Measurements from ENCODE around the gene JTB. TPM values are rescaled to one million over a fixed set of nuclear protein-coding genes. Genes with fewer than 3 reads are reported as not detected.
"Not testable (repeated sequence)": the region's sequence is repeated elsewhere in the genome, so short reads cannot be mapped to it uniquely, and the experiment has no call there.

Gene JTB
- total RNA-seq, 1 donor from 2014 or later = 87.2 TPM

- Histone ChIP-seq H3K9ac (ENCODE audit: low read depth in 1 of 3, low read length in 3 of 3) (no peak overlapping the region), H3K4me3 (ENCODE audit: low read length in 3 of 3) (no peak overlapping the region), H3K36me3 (ENCODE audit: control insufficient read depth in 3 of 3, insufficient read depth in 3 of 3, low read length in 3 of 3) (peaks cover 19 to 37% (median 25%) of the 10 kb centered on the region in 3 donors), H3K9me3 (ENCODE audit: control insufficient read depth in 3 of 3, low read length in 3 of 3) (no peaks in the 10 kb centered on the region), H3K4me1 (ENCODE audit: control insufficient read depth in 3 of 3, insufficient read depth in 3 of 3, low read length in 3 of 3) (peaks cover 16 to 26% (median 20%) of the 10 kb centered on the region in 3 donors), H3K27me3 (ENCODE audit: control insufficient read depth in 3 of 3, insufficient read depth in 3 of 3, low read length in 3 of 3) (no peaks in the 10 kb centered on the region), H3K27ac (ENCODE audit: low read depth, low read length) (no peak overlapping the region)
These were observed 17.7 kb upstream of the JTB start for GRCh38 chr1:153995202-153995601.

GRCh38 chr1:153991806-153992205 is 14.3 kb upstream of the JTB start:
- H3K9me3 ChIP-seq (ENCODE audit: control insufficient read depth in 3 of 3, low read length in 3 of 3) = no peaks in the 10 kb centered on the region
- H3K27ac ChIP-seq (ENCODE audit: low read depth, low read length) = no peak overlapping the region
- H3K27me3 ChIP-seq (ENCODE audit: control insufficient read depth in 3 of 3, insufficient read depth in 3 of 3, low read length in 3 of 3) = no peaks in the 10 kb centered on the region
- H3K4me3 ChIP-seq (ENCODE audit: low read length in 3 of 3) = peak overlapping the region; percentile 76 to 99 (median 97)
- H3K4me1 ChIP-seq (ENCODE audit: control insufficient read depth in 3 of 3, insufficient read depth in 3 of 3, low read length in 3 of 3) = peaks cover 19 to 29% (median 23%) of the 10 kb centered on the region in 3 donors
- H3K9ac ChIP-seq (ENCODE audit: low read depth in 1 of 3, low read length in 3 of 3) = peak overlapping the region; percentile 85 to 99 (median 97)
- peaks cover 19 to 37% (median 25%) of the 10 kb centered on the region in 3 donors for H3K36me3 ChIP-seq (ENCODE audit: control insufficient read depth in 3 of 3, insufficient read depth in 3 of 3, low read length in 3 of 3)

DNA sequence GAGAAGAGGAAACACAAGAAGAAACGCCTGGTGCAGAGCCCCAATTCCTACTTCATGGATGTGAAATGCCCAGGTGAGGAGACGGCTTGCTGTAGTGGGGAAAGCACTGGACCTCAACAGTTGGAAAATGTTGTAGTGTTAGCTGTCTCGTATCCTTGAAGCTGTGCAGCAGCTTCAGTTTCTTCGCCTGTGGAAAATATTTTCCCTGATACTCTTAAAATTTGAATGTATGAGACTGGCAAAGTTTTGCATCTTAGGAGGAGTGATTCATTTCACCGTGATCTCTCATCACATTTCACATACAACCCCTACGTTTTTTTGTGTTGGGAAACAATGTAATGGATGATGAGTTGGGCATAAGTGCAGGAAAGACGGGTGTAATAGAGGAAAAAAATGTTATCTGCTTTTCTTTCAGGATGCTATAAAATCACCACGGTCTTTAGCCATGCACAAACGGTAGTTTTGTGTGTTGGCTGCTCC is 13.7 kb upstream of the JTB start:
- peaks cover 19 to 29% (median 23%) of the 10 kb centered on the region in 3 donors for H3K4me1 ChIP-seq (ENCODE audit: control insufficient read depth in 3 of 3, insufficient read depth in 3 of 3, low read length in 3 of 3)
- peak overlapping the region; percentile 85 to 99 (median 97) for H3K9ac ChIP-seq (ENCODE audit: low read depth in 1 of 3, low read length in 3 of 3)
- no peaks in the 10 kb centered on the region for H3K27me3 ChIP-seq (ENCODE audit: control insufficient read depth in 3 of 3, insufficient read depth in 3 of 3, low read length in 3 of 3)
- peak overlapping the region; percentile 87 for H3K27ac ChIP-seq (ENCODE audit: low read depth, low read length)
- H3K9me3 ChIP-seq (ENCODE audit: control insufficient read depth in 3 of 3, low read length in 3 of 3) = no peaks in the 10 kb centered on the region
- peaks cover 19 to 37% (median 25%) of the 10 kb centered on the region in 3 donors for H3K36me3 ChIP-seq (ENCODE audit: control insufficient read depth in 3 of 3, insufficient read depth in 3 of 3, low read length in 3 of 3)
- H3K4me3 ChIP-seq (ENCODE audit: low read length in 3 of 3) = peak overlapping the region; percentile 76 to 99 (median 97)

GRCh38 chr1:153990468-153991150 is 13.1 kb upstream of the JTB start, which contains the start of gene RPS27:
Gene RPS27, plus strand, starts transcription at chr1:153990762. Its CDS starts 35 bp downstream, at chr1:153990797.
- H3K9me3 ChIP-seq (ENCODE audit: control insufficient read depth in 3 of 3, low read length in 3 of 3) = no peaks in the 10 kb centered on the region
- peak within 1 kb of the TSS; percentile 85 to 99 (median 97) for H3K9ac ChIP-seq (ENCODE audit: low read depth in 1 of 3, low read length in 3 of 3)
- peaks cover 19 to 37% (median 25%) of the 10 kb centered on the region in 3 donors for H3K36me3 ChIP-seq (ENCODE audit: control insufficient read depth in 3 of 3, insufficient read depth in 3 of 3, low read length in 3 of 3)
- H3K27me3 ChIP-seq (ENCODE audit: control insufficient read depth in 3 of 3, insufficient read depth in 3 of 3, low read length in 3 of 3) = no peaks in the 10 kb centered on the region
- peak within 1 kb of the TSS; percentile 76 to 99 (median 97) for H3K4me3 ChIP-seq (ENCODE audit: low read length in 3 of 3)
- H3K27ac ChIP-seq (ENCODE audit: low read depth, low read length) = peak within 1 kb of the TSS; percentile 87
- peaks cover 22 to 33% (median 23%) of the 10 kb centered on the region in 3 donors for H3K4me1 ChIP-seq (ENCODE audit: control insufficient read depth in 3 of 3, insufficient read depth in 3 of 3, low read length in 3 of 3)

- no peak overlapping the region for H3K27ac ChIP-seq (ENCODE audit: low read depth, low read length)
- H3K4me3 ChIP-seq (ENCODE audit: low read length in 3 of 3) = no peak overlapping the region
These were observed 10.1 kb upstream of the JTB start for GRCh38 chr1:153987621-153988020.

GRCh38 chr1:153985941-153986761 is 8.7 kb upstream of the JTB start, which contains the start of gene RAB13:
Gene RAB13, minus strand, starts transcription at chr1:153986339. Its CDS starts 103 bp downstream, at chr1:153986236.
- H3K36me3 ChIP-seq (ENCODE audit: control insufficient read depth in 3 of 3, insufficient read depth in 3 of 3, low read length in 3 of 3) = peaks cover 1 to 8% (median 4%) of the 10 kb centered on the region in 3 donors
- peak within 1 kb of the TSS; percentile 75 to 87 (median 78) for H3K4me3 ChIP-seq (ENCODE audit: low read length in 3 of 3)
- H3K9ac ChIP-seq (ENCODE audit: low read depth in 1 of 3, low read length in 3 of 3) = peak within 1 kb of the TSS; percentile 72 to 91 (median 77)
- peak within 1 kb of the TSS; percentile 83 for H3K27ac ChIP-seq (ENCODE audit: low read depth, low read length)
- no peaks in the 10 kb centered on the region for H3K9me3 ChIP-seq (ENCODE audit: control insufficient read depth in 3 of 3, low read length in 3 of 3)
- H3K4me1 ChIP-seq (ENCODE audit: control insufficient read depth in 3 of 3, insufficient read depth in 3 of 3, low read length in 3 of 3) = peaks cover 14 to 19% (median 15%) of the 10 kb centered on the region in 3 donors
- no peaks in the 10 kb centered on the region for H3K27me3 ChIP-seq (ENCODE audit: control insufficient read depth in 3 of 3, insufficient read depth in 3 of 3, low read length in 3 of 3)

More at GRCh38 chr1:153987621-153988020, 10.1 kb upstream of the JTB start:
- Histone ChIP-seq H3K36me3 (ENCODE audit: control insufficient read depth in 3 of 3, insufficient read depth in 3 of 3, low read length in 3 of 3) (peaks cover 8 to 14% (median 11%) of the 10 kb centered on the region in 3 donors), H3K9me3 (ENCODE audit: control insufficient read depth in 3 of 3, low read length in 3 of 3) (no peaks in the 10 kb centered on the region), H3K9ac (ENCODE audit: low read depth in 1 of 3, low read length in 3 of 3) (no peak overlapping the region), H3K27me3 (ENCODE audit: control insufficient read depth in 3 of 3, insufficient read depth in 3 of 3, low read length in 3 of 3) (no peaks in the 10 kb centered on the region), H3K4me1 (ENCODE audit: control insufficient read depth in 3 of 3, insufficient read depth in 3 of 3, low read length in 3 of 3) (peaks cover 27 to 30% (median 30%) of the 10 kb centered on the region in 3 donors)

- Histone ChIP-seq H3K27ac (ENCODE audit: low read depth, low read length) (peak overlapping the region; percentile 83), H3K9ac (ENCODE audit: low read depth in 1 of 3, low read length in 3 of 3) (peak overlapping the region; percentile 72 to 91 (median 77)), H3K4me1 (ENCODE audit: control insufficient read depth in 3 of 3, insufficient read depth in 3 of 3, low read length in 3 of 3) (peaks cover 13 to 19% (median 14%) of the 10 kb centered on the region in 3 donors), H3K4me3 (ENCODE audit: low read length in 3 of 3) (peak overlapping the region; percentile 75 to 87 (median 78)), H3K9me3 (ENCODE audit: control insufficient read depth in 3 of 3, low read length in 3 of 3) (no peaks in the 10 kb centered on the region), H3K36me3 (ENCODE audit: control insufficient read depth in 3 of 3, insufficient read depth in 3 of 3, low read length in 3 of 3) (peaks cover 0 to 10% (median 0%) of the 10 kb centered on the region in 3 donors), H3K27me3 (ENCODE audit: control insufficient read depth in 3 of 3, insufficient read depth in 3 of 3, low read length in 3 of 3) (no peaks in the 10 kb centered on the region)
These were observed 8.0 kb upstream of the JTB start for GRCh38 chr1:153985341-153985912.

DNA sequence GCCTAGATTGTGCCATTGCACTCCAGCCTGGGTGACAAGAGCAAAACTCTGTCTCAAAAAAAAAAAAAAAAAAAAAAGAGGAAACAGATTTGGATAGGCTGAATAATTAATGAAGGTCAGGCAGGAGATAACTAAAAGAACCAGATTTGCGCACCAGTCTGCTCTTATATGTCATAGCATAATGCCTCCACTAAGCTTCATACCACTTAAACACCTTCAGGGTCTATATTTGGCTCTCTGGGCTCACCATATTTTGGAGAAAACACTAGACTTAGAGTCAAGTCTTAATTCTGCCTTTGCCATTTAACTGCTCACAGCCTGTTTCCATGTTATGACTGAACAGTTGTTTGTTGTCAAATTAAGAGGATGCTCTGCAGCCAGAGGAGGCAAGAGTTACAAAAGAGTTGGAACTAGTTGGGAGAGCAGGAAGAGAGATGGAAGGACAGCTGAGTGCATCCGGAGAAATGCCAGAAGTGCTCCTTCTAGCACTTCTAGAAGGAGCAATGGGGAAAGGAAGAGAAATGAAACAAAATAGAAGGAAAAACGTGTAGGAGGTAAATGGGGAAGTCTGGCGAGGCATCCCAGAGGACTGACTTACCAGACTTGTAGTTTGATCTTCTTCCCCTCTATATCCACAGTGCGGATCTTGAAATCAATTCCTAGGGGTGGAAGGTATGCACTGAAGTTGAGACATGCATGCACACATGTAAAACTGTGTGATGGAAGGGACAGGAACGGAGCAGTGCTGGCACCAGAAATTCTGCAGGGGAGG is 6.8 kb upstream of the JTB start:
- no peaks in the 10 kb centered on the region for H3K9me3 ChIP-seq (ENCODE audit: control insufficient read depth in 3 of 3, low read length in 3 of 3)
- H3K27ac ChIP-seq (ENCODE audit: low read depth, low read length) = peak overlapping the region; percentile 83
- H3K4me3 ChIP-seq (ENCODE audit: low read length in 3 of 3) = no peak overlapping the region
- H3K27me3 ChIP-seq (ENCODE audit: control insufficient read depth in 3 of 3, insufficient read depth in 3 of 3, low read length in 3 of 3) = no peaks in the 10 kb centered on the region
- peaks cover 0 to 10% (median 0%) of the 10 kb centered on the region in 3 donors for H3K36me3 ChIP-seq (ENCODE audit: control insufficient read depth in 3 of 3, insufficient read depth in 3 of 3, low read length in 3 of 3)
- H3K9ac ChIP-seq (ENCODE audit: low read depth in 1 of 3, low read length in 3 of 3) = no peak overlapping the region
- peaks cover 9 to 19% (median 14%) of the 10 kb centered on the region in 3 donors for H3K4me1 ChIP-seq (ENCODE audit: control insufficient read depth in 3 of 3, insufficient read depth in 3 of 3, low read length in 3 of 3)

- peaks cover 19 to 28% (median 25%) of the 10 kb centered on the region in 3 donors for H3K4me1 ChIP-seq (ENCODE audit: control insufficient read depth in 3 of 3, insufficient read depth in 3 of 3, low read length in 3 of 3)
- not testable (repeated sequence) for H3K27me3 ChIP-seq (ENCODE audit: control insufficient read depth in 3 of 3, insufficient read depth in 3 of 3, low read length in 3 of 3); H3K4me3 ChIP-seq (ENCODE audit: low read length in 3 of 3); H3K9me3 ChIP-seq (ENCODE audit: control insufficient read depth in 3 of 3, low read length in 3 of 3); H3K9ac ChIP-seq (ENCODE audit: low read depth in 1 of 3, low read length in 3 of 3); H3K27ac ChIP-seq (ENCODE audit: low read depth, low read length); H3K36me3 ChIP-seq (ENCODE audit: control insufficient read depth in 3 of 3, insufficient read depth in 3 of 3, low read length in 3 of 3)
These were observed 4.3 kb upstream of the JTB start for GRCh38 chr1:153981735-153982134.
